Measurements from ENCODE around the gene ARSJ.
"Not testable (repeated sequence)": the region's sequence is repeated elsewhere in the genome, so short reads cannot be mapped to it uniquely, and the experiment has no call there.

Gene ARSJ

GRCh38 chr4:113955411-113955810 lies 24.0 kb downstream of the ARSJ start:
- DNase-seq: no peak

- no peak for DNase-seq
These were observed 25.6 kb downstream of the ARSJ start for GRCh38 chr4:113953888-113954287.

GRCh38 chr4:113952452-113953029 lies 26.9 kb downstream of the ARSJ start:
- DNase-seq: no peak

- DNase-seq: no peak
These were observed 28.2 kb downstream of the ARSJ start for GRCh38 chr4:113951263-113951662.

GRCh38 chr4:113950207-113950606 lies 29.2 kb downstream of the ARSJ start:
- no peak for DNase-seq

- DNase-seq: no peak
These were observed 32.0 kb downstream of the ARSJ start for GRCh38 chr4:113947484-113947883.

- no peak for DNase-seq
These were observed 33.5 kb downstream of the ARSJ start for GRCh38 chr4:113945906-113946305.

- DNase-seq: no peak
These were observed 35.6 kb downstream of the ARSJ start for GRCh38 chr4:113943863-113944262.

GRCh38 chr4:113943085-113943484 lies 36.4 kb downstream of the ARSJ start:
- no peak for DNase-seq

GRCh38 chr4:113941836-113942235 lies 37.6 kb downstream of the ARSJ start:
- no peak for DNase-seq

GRCh38 chr4:113940103-113940502 lies 39.3 kb downstream of the ARSJ start:
- DNase-seq: not testable (repeated sequence)

- DNase-seq: no peak
These were observed 44.3 kb downstream of the ARSJ start for GRCh38 chr4:113935190-113935589.

GRCh38 chr4:113924706-113925105 lies 54.7 kb downstream of the ARSJ start:
- DNase-seq: not testable (repeated sequence)

- no peak for DNase-seq
These were observed 58.2 kb downstream of the ARSJ start for GRCh38 chr4:113921089-113921794.

- DNase-seq: no peak
These were observed 59.8 kb downstream of the ARSJ start for GRCh38 chr4:113919611-113920010.

GRCh38 chr4:113919145-113919544 lies 60.3 kb downstream of the ARSJ start:
- no peak for DNase-seq

- no peak for DNase-seq
These were observed 70.6 kb downstream of the ARSJ start for GRCh38 chr4:113908829-113909228.

- DNase-seq: no peak
These were observed 71.9 kb downstream of the ARSJ start for GRCh38 chr4:113907559-113907958.

GRCh38 chr4:113905301-113905700 lies 74.1 kb downstream of the ARSJ start:
- no peak for DNase-seq

- no peak for DNase-seq
These were observed 74.6 kb downstream of the ARSJ start for GRCh38 chr4:113904877-113905276.

GRCh38 chr4:113901994-113902787 lies 77.3 kb downstream of the ARSJ start:
- DNase-seq: no peak

GRCh38 chr4:113899271-113900070 lies 80.0 kb downstream of the ARSJ start:
- DNase-seq: no peak

GRCh38 chr4:113893546-113893945 lies 85.9 kb downstream of the ARSJ start:
- no peak for DNase-seq
